Ishikawa (cell line): Measurements from ENCODE around the gene ZNF283.

Source experiments
- CEBPB ChIP-seq: IDR thresholded peaks from 2 replicates; pipeline ENCODE4 v1.6.1; 2012
- CREB1 ChIP-seq: IDR thresholded peaks from 2 replicates; pipeline ENCODE4 v1.6.1; 2012; ENCODE audit warnings: low read depth
- EGR1 ChIP-seq: IDR thresholded peaks from 2 replicates; pipeline ENCODE4 v1.6.1; 2012
- EP300 ChIP-seq: IDR thresholded peaks from 2 replicates; pipeline ENCODE4 v1.6.1; 2012; ENCODE audit warnings: borderline replicate concordance
- FOXM1 ChIP-seq: IDR thresholded peaks from 2 replicates; pipeline ENCODE4 v1.6.1; 2012; ENCODE audit warnings: low read depth, borderline replicate concordance
- NFIC ChIP-seq: IDR thresholded peaks from 2 replicates; pipeline ENCODE4 v1.6.1; 2012
- RAD21 ChIP-seq: IDR thresholded peaks from 2 replicates; pipeline ENCODE4 v1.6.1; 2012; ENCODE audit warnings: low read depth
- TAF1 ChIP-seq: IDR thresholded peaks from 2 replicates; pipeline ENCODE4 v1.6.1; 2012; ENCODE audit warnings: low read depth, mild to moderate bottlenecking
- YY1 ChIP-seq: IDR thresholded peaks from 2 replicates; pipeline ENCODE4 v1.6.1; 2012; ENCODE audit warnings: low read depth
- ZBTB7A ChIP-seq: IDR thresholded peaks from 2 replicates; pipeline ENCODE4 v1.6.1; 2012; ENCODE audit warnings: low read depth
- TF ChIP-seq, protein P1 (sequence below): IDR thresholded peaks from 2 replicates; pipeline ENCODE4 v1.6.1; 2012
- TF ChIP-seq, protein P2 (sequence below): IDR thresholded peaks from 2 replicates; pipeline ENCODE4 v1.6.1; 2012
- TF ChIP-seq, protein P3 (sequence below): IDR thresholded peaks from 2 replicates; pipeline ENCODE4 v1.6.1; 2012; ENCODE audit warnings: low read depth, mild to moderate bottlenecking

DNA sequence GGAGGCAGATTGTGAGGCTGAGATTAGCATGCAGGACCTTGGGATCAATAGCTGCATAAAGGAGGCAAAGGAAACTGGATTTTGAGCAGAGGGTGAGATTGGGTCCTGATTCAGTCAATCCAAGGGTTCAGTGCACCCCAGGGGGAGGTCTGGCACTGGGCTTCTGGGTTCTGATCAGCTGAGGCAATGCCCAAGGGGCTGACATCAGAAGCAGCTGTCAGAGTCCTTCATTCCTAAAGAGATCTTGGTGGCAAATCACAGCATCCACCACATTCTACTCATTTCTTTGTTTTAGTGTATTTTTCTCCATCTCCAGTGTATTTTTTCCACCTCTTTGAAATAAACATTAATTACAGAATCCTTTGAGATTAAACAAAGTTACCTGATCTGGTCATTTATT, 19.5 kb upstream of the ZNF283 start:
- no peak for TF ChIP-seq YY1
- no peak for TF ChIP-seq EGR1
- no peak for TF ChIP-seq EP300
- TF ChIP-seq ZBTB7A, result no peak
- TF ChIP-seq TAF1, result no peak
- TF ChIP-seq FOXM1, result no peak
- TF ChIP-seq, protein P1, sequence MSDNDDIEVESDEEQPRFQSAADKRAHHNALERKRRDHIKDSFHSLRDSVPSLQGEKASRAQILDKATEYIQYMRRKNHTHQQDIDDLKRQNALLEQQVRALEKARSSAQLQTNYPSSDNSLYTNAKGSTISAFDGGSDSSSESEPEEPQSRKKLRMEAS, result no peak
- no peak for TF ChIP-seq RAD21
- TF ChIP-seq, protein P2, sequence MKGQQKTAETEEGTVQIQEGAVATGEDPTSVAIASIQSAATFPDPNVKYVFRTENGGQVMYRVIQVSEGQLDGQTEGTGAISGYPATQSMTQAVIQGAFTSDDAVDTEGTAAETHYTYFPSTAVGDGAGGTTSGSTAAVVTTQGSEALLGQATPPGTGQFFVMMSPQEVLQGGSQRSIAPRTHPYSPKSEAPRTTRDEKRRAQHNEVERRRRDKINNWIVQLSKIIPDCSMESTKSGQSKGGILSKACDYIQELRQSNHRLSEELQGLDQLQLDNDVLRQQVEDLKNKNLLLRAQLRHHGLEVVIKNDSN, result no peak
- TF ChIP-seq CREB1, result no peak
- TF ChIP-seq, protein P3, sequence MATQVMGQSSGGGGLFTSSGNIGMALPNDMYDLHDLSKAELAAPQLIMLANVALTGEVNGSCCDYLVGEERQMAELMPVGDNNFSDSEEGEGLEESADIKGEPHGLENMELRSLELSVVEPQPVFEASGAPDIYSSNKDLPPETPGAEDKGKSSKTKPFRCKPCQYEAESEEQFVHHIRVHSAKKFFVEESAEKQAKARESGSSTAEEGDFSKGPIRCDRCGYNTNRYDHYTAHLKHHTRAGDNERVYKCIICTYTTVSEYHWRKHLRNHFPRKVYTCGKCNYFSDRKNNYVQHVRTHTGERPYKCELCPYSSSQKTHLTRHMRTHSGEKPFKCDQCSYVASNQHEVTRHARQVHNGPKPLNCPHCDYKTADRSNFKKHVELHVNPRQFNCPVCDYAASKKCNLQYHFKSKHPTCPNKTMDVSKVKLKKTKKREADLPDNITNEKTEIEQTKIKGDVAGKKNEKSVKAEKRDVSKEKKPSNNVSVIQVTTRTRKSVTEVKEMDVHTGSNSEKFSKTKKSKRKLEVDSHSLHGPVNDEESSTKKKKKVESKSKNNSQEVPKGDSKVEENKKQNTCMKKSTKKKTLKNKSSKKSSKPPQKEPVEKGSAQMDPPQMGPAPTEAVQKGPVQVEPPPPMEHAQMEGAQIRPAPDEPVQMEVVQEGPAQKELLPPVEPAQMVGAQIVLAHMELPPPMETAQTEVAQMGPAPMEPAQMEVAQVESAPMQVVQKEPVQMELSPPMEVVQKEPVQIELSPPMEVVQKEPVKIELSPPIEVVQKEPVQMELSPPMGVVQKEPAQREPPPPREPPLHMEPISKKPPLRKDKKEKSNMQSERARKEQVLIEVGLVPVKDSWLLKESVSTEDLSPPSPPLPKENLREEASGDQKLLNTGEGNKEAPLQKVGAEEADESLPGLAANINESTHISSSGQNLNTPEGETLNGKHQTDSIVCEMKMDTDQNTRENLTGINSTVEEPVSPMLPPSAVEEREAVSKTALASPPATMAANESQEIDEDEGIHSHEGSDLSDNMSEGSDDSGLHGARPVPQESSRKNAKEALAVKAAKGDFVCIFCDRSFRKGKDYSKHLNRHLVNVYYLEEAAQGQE, result no peak
- no peak for TF ChIP-seq CEBPB
- no peak for TF ChIP-seq NFIC
